IMR-90 (cell line): Measurements from ENCODE around the gene PROSER2.

Experiments used
- BHLHE40 ChIP-seq: fragments of 150-350 bp; IDR thresholded peaks from 2 replicates; pipeline ENCODE4 v1.6.1; 2016; ENCODE audit warnings: mild to moderate bottlenecking, low read depth, low read length
- CEBPB ChIP-seq: IDR thresholded peaks from 2 replicates; pipeline ENCODE4 v1.6.1; 2012; ENCODE audit warnings: low read depth, low read length, improper control_type of control experiment
- CHD1 ChIP-seq: IDR thresholded peaks from 2 replicates; pipeline ENCODE4 v1.6.1; 2012; ENCODE audit warnings: low read depth, low read length, improper control_type of control experiment
- CTCF ChIP-seq: conservative IDR thresholded peaks from 2 replicates; pipeline ENCODE4 v1.5.1; 2012; ENCODE audit warnings: mild to moderate bottlenecking, low read depth, low read length, improper control_type of control experiment
- FOS ChIP-seq: fragments of 150-350 bp; IDR thresholded peaks from 2 replicates; pipeline ENCODE4 v1.6.1; 2016; ENCODE audit warnings: low read depth, low read length
- MAFK ChIP-seq: IDR thresholded peaks from 2 replicates; pipeline ENCODE4 v1.6.1; 2012; ENCODE audit warnings: low read depth, low read length, improper control_type of control experiment
- MAZ ChIP-seq: IDR thresholded peaks from 2 replicates; pipeline ENCODE4 v1.6.1; 2012; ENCODE audit warnings: low read depth, mild to moderate bottlenecking, low read length, improper control_type of control experiment, moderate library complexity, borderline replicate concordance
- MXI1 ChIP-seq: IDR thresholded peaks from 2 replicates; pipeline ENCODE4 v1.6.1; 2012; ENCODE audit warnings: low read depth, mild to moderate bottlenecking, low read length, moderate library complexity, borderline replicate concordance
- POLR2A ChIP-seq: IDR thresholded peaks from 2 replicates; pipeline ENCODE4 v1.6.1; 2012; ENCODE audit warnings: mild to moderate bottlenecking, low read depth, low read length
- RAD21 ChIP-seq: IDR thresholded peaks from 2 replicates; pipeline ENCODE4 v1.6.1; 2012; ENCODE audit warnings: low read length, improper control_type of control experiment
- RFX5 ChIP-seq: IDR thresholded peaks from 2 replicates; pipeline ENCODE4 v1.8.0; 2012; ENCODE audit warnings: low read depth, mild to moderate bottlenecking, low read length, moderate library complexity
- SMC3 ChIP-seq: fragments of 150-350 bp; IDR thresholded peaks from 2 replicates; pipeline ENCODE4 v1.6.1; 2016; ENCODE audit warnings: low read depth, mild to moderate bottlenecking, antibody characterized with exemption, low read length, moderate library complexity
- USF2 ChIP-seq: fragments of 150-350 bp; IDR thresholded peaks from 2 replicates; pipeline ENCODE4 v1.6.1; 2017; ENCODE audit warnings: mild to moderate bottlenecking, antibody characterized with exemption, low read length, low read depth

- TF ChIP-seq CTCF (no peak), POLR2A (no peak), MAZ (no peak), MXI1 (no peak), RFX5 (no peak), RAD21 (no peak), USF2 (no peak), BHLHE40 (no peak), SMC3 (no peak), MAFK (no peak), CHD1 (no peak), CEBPB (no peak), FOS (no peak)
Observed at GRCh38 chr10:11907914-11908313, 84.8 kb downstream of the PROSER2 start.
